Panc1 (cell line): ENCODE data around the gene DNAJC27. TPM values are rescaled to one million over a fixed set of nuclear protein-coding genes. Genes with fewer than 3 reads are reported as not detected.

Experiments used
- ATAC-seq: fragments of 200-7000 bp; cut with Tn5 transposase; 2 replicates; pipeline ENCODE4 v1.9.1; 2020; ENCODE audit warnings: mild to moderate bottlenecking, moderate library complexity
- BruUV-seq: library from RNA; stranded (reverse); fragments of 400-500 nt; replicated peaks from 2 replicates; lab custom pipeline; 2021; lab: Mats Ljungman, UMichigan
- CTCF ChIA-PET: fragments of 300-600 bp; sonication (Branson Sonifier 250); formaldehyde crosslinking; loops from one replicate; lab custom pipeline; 2022; ENCODE audit warnings: antibody characterized with exemption; lab: Charles Lee
- POLR2A ChIA-PET: fragments of 300-600 bp; sonication (Branson Sonifier 250); formaldehyde crosslinking; loops from one replicate; lab custom pipeline; 2022; ENCODE audit warnings: antibody characterized with exemption; lab: Charles Lee
- DNase-seq: peaks from one replicate; pipeline ENCODE4 v3.0.0-alpha.2; 2010; ENCODE audit warnings: low read depth, low spot score
- H3K27ac ChIP-seq: 2 replicates; pipeline ENCODE4 v1.5.1; 2011; ENCODE audit warnings: mild to moderate bottlenecking, low read length, inconsistent platforms
- H3K27me3 ChIP-seq: fragments of 200-500 bp; sonication (Bioruptor generic); 2 replicates; pipeline ENCODE4 v1.6.0; 2014; ENCODE audit warnings: low read length, inconsistent platforms; ENCODE audit not compliant: control insufficient read depth, insufficient read depth
- H3K36me3 ChIP-seq: fragments of 200-500 bp; sonication (Bioruptor generic); 2 replicates; pipeline ENCODE4 v1.5.1; 2014; ENCODE audit warnings: inconsistent platforms, mild to moderate bottlenecking, low read length, moderate library complexity; ENCODE audit not compliant: control insufficient read depth, insufficient read depth
- H3K4me1 ChIP-seq: 2 replicates; pipeline ENCODE4 v1.5.1; 2011; ENCODE audit warnings: inconsistent platforms, mild to moderate bottlenecking, low read length, moderate library complexity; ENCODE audit not compliant: control insufficient read depth, insufficient read depth
- H3K4me3 ChIP-seq, 2 experiments: 2 replicates each; pipeline ENCODE4 v1.5.1; 2011 to 2012; ENCODE audit warnings: low read depth in 2 of 2, low read length in 2 of 2, mild to moderate bottlenecking in 2 of 2, inconsistent platforms in 1 of 2, moderate library complexity in 1 of 2
- H3K9me3 ChIP-seq: fragments of 200-500 bp; sonication (Bioruptor generic); 2 replicates; pipeline ENCODE4 v1.5.1; 2014; ENCODE audit warnings: low read depth, mild to moderate bottlenecking, inconsistent platforms, low read length, moderate library complexity; ENCODE audit not compliant: control insufficient read depth, insufficient read depth
- CTCF ChIP-seq: fragments of 450-650 bp; IDR thresholded peaks from 2 replicates; pipeline ENCODE4 v1.5.1; 2017; ENCODE audit warnings: mild to moderate bottlenecking
- POLR2AphosphoS5 ChIP-seq: IDR thresholded peaks from 2 replicates; pipeline ENCODE4 v1.6.1; 2012; ENCODE audit warnings: mild to moderate bottlenecking, low read depth, low read length, moderate library complexity
- SIN3A ChIP-seq: IDR thresholded peaks from 2 replicates; pipeline ENCODE4 v1.6.1; 2012; ENCODE audit warnings: low read depth, mild to moderate bottlenecking, low read length, moderate library complexity, borderline replicate concordance; ENCODE audit not compliant: insufficient read depth
- TCF7L2 ChIP-seq: IDR thresholded peaks from 2 replicates; pipeline ENCODE4 v1.6.1; 2011; ENCODE audit warnings: mild to moderate bottlenecking, low read depth, low read length, inconsistent platforms
- in situ Hi-C: cut with HindIII; loops from 2 replicates; pipeline ENCODE4 v1.10.0; 2016; ENCODE audit warnings: low sequenced_read_pairs, low pct_unique_long_range_greater_than_20kb
- intact Hi-C: fragments of 100-400 bp; cut with micrococcal nuclease; formaldehyde crosslinking; loops from one replicate; pipeline ENCODE4 v1.10.0; 2022; ENCODE audit not compliant: unreplicated experiment
- total RNA-seq: library from RNA; stranded (reverse); gene quantifications from one replicate; pipeline ENCODE4 v1.2.1, GENCODE V29; 2021; ENCODE audit not compliant: unreplicated experiment
- TF ChIP-seq, protein P1 (sequence below), 2 experiments: IDR thresholded peaks; 2 replicates each; pipeline ENCODE4 v1.6.1; 2011 to 2012; ENCODE audit warnings: low read depth in 2 of 2, control low read depth in 1 of 2, low read length in 1 of 2, mild to moderate bottlenecking in 1 of 2, moderate library complexity in 1 of 2; ENCODE audit not compliant: insufficient read depth in 1 of 2

Gene DNAJC27
- total RNA-seq, 1 experiment from 2014 or later = 4.9 TPM

GRCh38 chr2:24984912-24985311 lies 13.2 kb upstream of the DNAJC27 start:
- Histone ChIP-seq H3K36me3 (no peaks in the 10 kb centered on the region), H3K27ac (no peak overlapping the region), H3K9me3 (no peaks in the 10 kb centered on the region), H3K4me1 (no peaks in the 10 kb centered on the region), H3K27me3 (no peaks in the 10 kb centered on the region), H3K4me3 (no peak overlapping the region)
- ATAC-seq = no peak; the same call in 1 of the 2 replicates
- no peak for TF ChIP-seq TCF7L2
- TF ChIP-seq, protein P1, sequence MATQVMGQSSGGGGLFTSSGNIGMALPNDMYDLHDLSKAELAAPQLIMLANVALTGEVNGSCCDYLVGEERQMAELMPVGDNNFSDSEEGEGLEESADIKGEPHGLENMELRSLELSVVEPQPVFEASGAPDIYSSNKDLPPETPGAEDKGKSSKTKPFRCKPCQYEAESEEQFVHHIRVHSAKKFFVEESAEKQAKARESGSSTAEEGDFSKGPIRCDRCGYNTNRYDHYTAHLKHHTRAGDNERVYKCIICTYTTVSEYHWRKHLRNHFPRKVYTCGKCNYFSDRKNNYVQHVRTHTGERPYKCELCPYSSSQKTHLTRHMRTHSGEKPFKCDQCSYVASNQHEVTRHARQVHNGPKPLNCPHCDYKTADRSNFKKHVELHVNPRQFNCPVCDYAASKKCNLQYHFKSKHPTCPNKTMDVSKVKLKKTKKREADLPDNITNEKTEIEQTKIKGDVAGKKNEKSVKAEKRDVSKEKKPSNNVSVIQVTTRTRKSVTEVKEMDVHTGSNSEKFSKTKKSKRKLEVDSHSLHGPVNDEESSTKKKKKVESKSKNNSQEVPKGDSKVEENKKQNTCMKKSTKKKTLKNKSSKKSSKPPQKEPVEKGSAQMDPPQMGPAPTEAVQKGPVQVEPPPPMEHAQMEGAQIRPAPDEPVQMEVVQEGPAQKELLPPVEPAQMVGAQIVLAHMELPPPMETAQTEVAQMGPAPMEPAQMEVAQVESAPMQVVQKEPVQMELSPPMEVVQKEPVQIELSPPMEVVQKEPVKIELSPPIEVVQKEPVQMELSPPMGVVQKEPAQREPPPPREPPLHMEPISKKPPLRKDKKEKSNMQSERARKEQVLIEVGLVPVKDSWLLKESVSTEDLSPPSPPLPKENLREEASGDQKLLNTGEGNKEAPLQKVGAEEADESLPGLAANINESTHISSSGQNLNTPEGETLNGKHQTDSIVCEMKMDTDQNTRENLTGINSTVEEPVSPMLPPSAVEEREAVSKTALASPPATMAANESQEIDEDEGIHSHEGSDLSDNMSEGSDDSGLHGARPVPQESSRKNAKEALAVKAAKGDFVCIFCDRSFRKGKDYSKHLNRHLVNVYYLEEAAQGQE (IDR thresholded peaks at IDR 0.05; ENCODE audit: insufficient read depth in 1 of 2, low read depth in 2 of 2, low read length in 1 of 2) = no peak
- TF ChIP-seq POLR2AphosphoS5 = no peak
- no peak for TF ChIP-seq SIN3A
- no peak for TF ChIP-seq CTCF
- DNase-seq = no peak
- ChIA-PET POLR2A (no interaction called here), CTCF (interaction anchor here (0.8 kb wide), 1 partner anchor 144 kb away, joined by 4 read pairs; no protein-coding TSS in a partner anchor)
- in situ Hi-C loops = no loop called here
- intact Hi-C loops = no loop called here
- no TSS peak for BruUV-seq

- no peak for DNase-seq
- ChIA-PET POLR2A (no interaction called here), CTCF (interaction anchor here (0.6 kb wide), 1 partner anchor 140 kb away, joined by 4 read pairs; no protein-coding TSS in a partner anchor)
- Histone ChIP-seq H3K36me3 (no peaks in the 10 kb centered on the region), H3K9me3 (no peaks in the 10 kb centered on the region), H3K27me3 (no peaks in the 10 kb centered on the region), H3K4me3 (no peak overlapping the region), H3K27ac (no peak overlapping the region), H3K4me1 (no peaks in the 10 kb centered on the region)
- in situ Hi-C loops (no loop called here), intact Hi-C loops (no loop called here)
- no peak for ATAC-seq
- TF ChIP-seq, protein P1 (IDR thresholded peaks at IDR 0.05; ENCODE audit: insufficient read depth in 1 of 2, low read depth in 2 of 2, low read length in 1 of 2) = no peak
- TF ChIP-seq SIN3A = no peak
- TF ChIP-seq POLR2AphosphoS5 = no peak
- TF ChIP-seq TCF7L2 = no peak
- TF ChIP-seq CTCF = no peak
- no TSS peak for BruUV-seq
These were observed 9.8 kb upstream of the DNAJC27 start for GRCh38 chr2:24981411-24982136.
